ENCODE results near the gene FGA. TPM values are rescaled to one million over a fixed set of nuclear protein-coding genes. Genes with fewer than 3 reads are reported as not detected.

FGA gene
- total RNA-seq, 1 experiment from 2014 or later = not detected

DNA sequence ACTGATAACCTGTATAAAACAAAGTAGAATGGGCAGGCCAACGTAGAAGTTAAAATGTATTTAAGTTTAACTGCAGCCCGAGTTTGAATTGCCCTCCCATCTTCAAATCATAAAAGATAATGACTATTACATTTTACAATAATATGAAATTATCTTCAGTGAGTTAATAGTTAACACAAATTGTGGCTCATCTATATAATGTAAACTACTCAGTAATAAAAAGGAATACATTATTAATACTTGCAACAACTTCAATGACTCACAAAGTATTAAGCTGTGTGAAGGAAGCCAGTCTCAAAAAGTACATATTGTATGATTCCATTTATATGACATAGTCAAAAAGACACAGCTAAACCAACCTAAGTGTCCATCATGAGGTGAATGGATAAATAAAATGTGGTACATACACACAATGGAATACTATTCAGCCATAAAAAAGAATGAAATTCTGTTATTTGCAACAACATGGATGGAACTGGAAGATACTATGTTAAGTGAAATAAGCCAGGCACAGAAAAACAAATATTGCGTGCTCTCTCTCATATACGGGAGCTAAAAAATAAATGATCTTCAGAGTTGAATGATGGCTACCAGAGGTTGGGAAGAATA, 48.2 kb downstream of the FGA start:
- H3K4me1 ChIP-seq (ENCODE audit: insufficient read depth, low read length) = no peaks in the 10 kb centered on the region
- no peak overlapping the region for H3K4me2 ChIP-seq (ENCODE audit: low read length)
- no peaks in the 10 kb centered on the region for H3K9me2 ChIP-seq (replicated peaks; ENCODE audit: low read length)
- H3K4me3 ChIP-seq (ENCODE audit: low read length) = no peak overlapping the region
- H3K27ac ChIP-seq (ENCODE audit: low read length) = no peak overlapping the region
- H2AFZ ChIP-seq (ENCODE audit: low read length) = no peak overlapping the region
- no TSS peak for BruUV-seq (replicated peaks)
- no peaks in the 10 kb centered on the region for H3K79me2 ChIP-seq (ENCODE audit: low read length)
- no peak for TF ChIP-seq EZH2phosphoT487 (IDR thresholded peaks at IDR 0.05; ENCODE audit: borderline replicate concordance, low read length)
- TF ChIP-seq EZH2 (IDR thresholded peaks at IDR 0.05; ENCODE audit: low read length, unreplicated experiment) = no peak
- TF ChIP-seq, protein P1, sequence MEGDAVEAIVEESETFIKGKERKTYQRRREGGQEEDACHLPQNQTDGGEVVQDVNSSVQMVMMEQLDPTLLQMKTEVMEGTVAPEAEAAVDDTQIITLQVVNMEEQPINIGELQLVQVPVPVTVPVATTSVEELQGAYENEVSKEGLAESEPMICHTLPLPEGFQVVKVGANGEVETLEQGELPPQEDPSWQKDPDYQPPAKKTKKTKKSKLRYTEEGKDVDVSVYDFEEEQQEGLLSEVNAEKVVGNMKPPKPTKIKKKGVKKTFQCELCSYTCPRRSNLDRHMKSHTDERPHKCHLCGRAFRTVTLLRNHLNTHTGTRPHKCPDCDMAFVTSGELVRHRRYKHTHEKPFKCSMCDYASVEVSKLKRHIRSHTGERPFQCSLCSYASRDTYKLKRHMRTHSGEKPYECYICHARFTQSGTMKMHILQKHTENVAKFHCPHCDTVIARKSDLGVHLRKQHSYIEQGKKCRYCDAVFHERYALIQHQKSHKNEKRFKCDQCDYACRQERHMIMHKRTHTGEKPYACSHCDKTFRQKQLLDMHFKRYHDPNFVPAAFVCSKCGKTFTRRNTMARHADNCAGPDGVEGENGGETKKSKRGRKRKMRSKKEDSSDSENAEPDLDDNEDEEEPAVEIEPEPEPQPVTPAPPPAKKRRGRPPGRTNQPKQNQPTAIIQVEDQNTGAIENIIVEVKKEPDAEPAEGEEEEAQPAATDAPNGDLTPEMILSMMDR (conservative IDR thresholded peaks at IDR 0.05; ENCODE audit: low read depth, low read length) = no peak
- CTCF ChIA-PET = no interaction called here
- peaks cover 70% of the 10 kb centered on the region for H3K36me3 ChIP-seq (ENCODE audit: low read depth, low read length)
- POLR2A ChIA-PET (ENCODE audit: unreplicated experiment) = no interaction called here
- H3K9me3 ChIP-seq (ENCODE audit: low read length) = no peaks in the 10 kb centered on the region
- H3F3A ChIP-seq (ENCODE audit: low read length, unreplicated experiment) = no peaks in the 10 kb centered on the region
- no peaks in the 10 kb centered on the region for H3K27me3 ChIP-seq (ENCODE audit: low read length)
- H3K9ac ChIP-seq (ENCODE audit: low read length) = no peak overlapping the region
- ATAC-seq (no peak), DNase-seq (no peak)
- H4K20me1 ChIP-seq (ENCODE audit: low read length) = no peaks in the 10 kb centered on the region
- intact Hi-C loops (cut with micrococcal nuclease) = no loop called here

Other genes with a start within 250 kb of the FGA start
- gene DCHS2, start 98.9 kb downstream of the FGA start, total RNA-seq (2014; rRNA removed) = 0.06 and 0.22 TPM in 2 replicates
- 41.7 and 51.7 TPM in 2 replicates for gene PLRG1, start 40.3 kb downstream of the FGA start, total RNA-seq (2014; rRNA removed)
- gene FGB, start 27.7 kb downstream of the FGA start, total RNA-seq (2014; rRNA removed) = 0.36 and 1.0 TPM in 2 replicates
- gene FGG, start 21.9 kb upstream of the FGA start, total RNA-seq (2014; rRNA removed) = not detected in 2 replicates
- gene LRAT, start 153.3 kb upstream of the FGA start, total RNA-seq (2014; rRNA removed) = 0.55 and 0.92 TPM in 2 replicates
- gene RBM46, start 190.5 kb upstream of the FGA start, total RNA-seq (2014; rRNA removed) = not detected in 2 replicates

Data from PC-3 (cell line).